HG03432 (cell line): ENCODE data around the gene CNRIP1.

Source experiments
- ATAC-seq: cut with Tn5 transposase; IDR thresholded peaks from one replicate; pipeline ENCODE4 v1.9.1; 2021; ENCODE audit warnings: mild to moderate bottlenecking, moderate library complexity; ENCODE audit not compliant: unreplicated experiment

Gene CNRIP1

DNA sequence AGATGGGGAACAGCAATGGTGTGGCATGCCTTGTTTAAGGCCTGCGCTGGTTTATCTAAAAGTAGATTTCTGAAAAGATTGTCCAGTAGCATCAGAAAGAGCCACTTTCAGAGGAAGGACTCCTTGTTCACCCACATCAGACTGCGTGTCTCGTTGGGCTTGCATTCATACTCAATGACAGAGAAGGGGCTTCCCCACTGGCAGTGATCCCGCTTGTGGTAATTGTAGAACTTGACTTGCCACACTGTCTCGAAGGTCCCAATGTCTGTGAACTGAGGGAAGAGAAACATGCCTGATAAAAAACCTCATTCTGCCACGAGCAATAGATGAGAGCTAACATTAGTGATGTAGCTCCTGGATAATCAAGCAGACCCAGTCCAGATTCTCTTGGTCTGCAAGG lies 26.0 kb downstream of the CNRIP1 start:
- ATAC-seq = no peak

GRCh38 chr2:68293024-68293423 lies 26.7 kb downstream of the CNRIP1 start:
- ATAC-seq = no peak

DNA sequence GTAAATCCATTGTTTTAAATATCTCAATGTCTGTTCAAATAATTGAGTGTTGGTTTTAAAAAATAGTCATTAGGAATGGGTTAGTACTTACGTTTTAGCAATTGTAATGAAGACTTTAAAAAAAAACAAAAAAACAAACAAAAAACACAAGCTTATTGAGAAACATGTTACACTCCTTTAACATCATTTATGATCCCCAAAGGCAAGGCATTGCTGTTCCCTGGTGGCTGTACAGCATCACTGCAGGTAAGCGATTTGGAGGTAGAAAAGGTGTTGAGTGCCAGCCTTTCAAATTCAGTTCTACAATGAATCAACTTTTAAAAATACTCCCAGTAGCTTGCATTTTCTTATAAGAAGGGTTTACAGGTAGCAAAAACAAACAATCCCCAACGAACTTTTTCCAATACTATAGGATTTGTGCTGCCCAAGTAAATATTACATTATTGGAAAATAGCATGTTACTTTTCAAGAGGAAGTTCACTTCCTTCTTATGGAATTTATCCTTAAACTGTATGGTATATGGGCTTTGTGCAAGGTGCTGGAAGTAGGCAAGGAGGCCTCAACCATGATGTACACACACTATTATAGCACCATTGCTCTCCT lies 27.5 kb downstream of the CNRIP1 start:
- ATAC-seq = peak; percentile 66

- ATAC-seq = no peak
Measured at GRCh38 chr2:68291314-68291713, 28.4 kb downstream of the CNRIP1 start.

GRCh38 chr2:68290901-68291300 lies 28.8 kb downstream of the CNRIP1 start:
- no peak for ATAC-seq

GRCh38 chr2:68287580-68288441 lies 31.9 kb downstream of the CNRIP1 start:
- no peak for ATAC-seq

DNA sequence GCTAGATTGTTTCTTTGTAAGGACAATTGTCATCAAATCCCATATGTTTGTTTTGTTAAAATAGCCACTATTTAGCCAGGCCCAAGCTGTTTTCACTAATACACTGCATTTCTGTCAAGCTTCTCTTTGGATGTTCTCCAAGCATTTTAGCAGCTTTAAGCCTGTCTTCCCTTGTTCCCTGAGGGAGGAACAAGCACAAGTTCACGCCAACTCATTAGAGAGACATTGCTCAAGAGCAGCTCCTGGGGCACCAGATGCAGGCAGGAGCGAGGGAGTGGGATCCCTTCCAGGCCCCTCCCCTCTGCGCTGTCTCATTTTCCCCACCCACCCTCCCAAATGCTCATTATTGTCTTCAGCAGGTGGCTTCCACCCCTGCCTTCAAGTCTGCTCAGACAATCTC lies 34.9 kb downstream of the CNRIP1 start:
- ATAC-seq = no peak

- no peak for ATAC-seq
Measured at GRCh38 chr2:68283419-68283812, 36.3 kb downstream of the CNRIP1 start.

DNA sequence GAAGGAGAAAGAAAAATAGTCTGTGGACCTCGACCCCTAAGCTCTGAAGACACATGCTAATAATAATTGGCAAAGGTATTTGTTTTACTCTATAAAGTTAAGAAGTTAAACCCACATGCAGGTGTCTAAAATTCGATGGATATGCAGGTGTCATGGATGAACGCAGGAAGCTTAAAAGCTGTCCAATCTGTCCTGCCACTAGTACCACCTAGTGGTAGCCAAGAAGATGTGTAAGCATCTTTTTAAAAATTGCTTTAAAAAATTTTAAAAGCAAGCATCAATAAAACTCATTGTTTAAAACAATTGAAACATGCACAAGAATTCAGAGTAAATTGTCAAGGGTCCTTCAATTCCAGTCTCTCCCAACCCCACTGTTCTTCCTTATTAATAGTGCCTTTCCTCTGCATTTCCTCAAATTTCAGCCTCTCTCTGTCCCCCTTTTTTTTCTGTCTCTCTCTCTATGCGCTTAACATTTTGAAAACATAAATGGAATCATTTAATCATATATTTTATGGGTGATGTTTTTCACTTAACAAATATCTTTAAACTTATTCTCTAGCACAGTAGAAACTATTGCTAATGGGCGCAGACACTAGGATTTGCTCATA lies 36.8 kb downstream of the CNRIP1 start:
- peak; percentile 45 for ATAC-seq

GRCh38 chr2:68280796-68281195 lies 39.0 kb downstream of the CNRIP1 start:
- no peak for ATAC-seq

GRCh38 chr2:68280348-68280747 lies 39.4 kb downstream of the CNRIP1 start:
- no peak for ATAC-seq

GRCh38 chr2:68279691-68280090 lies 40.1 kb downstream of the CNRIP1 start:
- no peak for ATAC-seq

- ATAC-seq = no peak
Measured at GRCh38 chr2:68278169-68278568, 41.6 kb downstream of the CNRIP1 start.

- no peak for ATAC-seq
Measured at GRCh38 chr2:68274022-68274421, 45.7 kb downstream of the CNRIP1 start.

GRCh38 chr2:68272246-68272994 lies 47.3 kb downstream of the CNRIP1 start:
- ATAC-seq = no peak

DNA sequence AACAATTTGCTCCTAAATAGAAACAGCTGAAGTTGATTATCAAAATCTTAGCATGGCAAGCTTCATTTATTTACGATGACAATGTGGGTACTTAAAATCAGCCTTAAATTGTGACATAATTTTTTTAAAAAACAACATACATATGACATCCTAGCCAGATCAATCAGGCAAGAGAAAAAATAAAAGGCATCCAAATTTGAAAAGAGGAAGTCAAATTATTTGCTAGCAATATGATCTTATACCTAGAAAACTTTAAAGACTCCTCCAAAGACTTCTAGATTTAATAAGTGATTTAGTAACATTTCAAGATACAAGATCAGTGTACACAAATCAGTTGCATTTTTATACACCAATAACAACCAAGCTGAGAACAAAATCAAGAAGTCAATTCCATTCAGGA lies 53.1 kb downstream of the CNRIP1 start:
- no peak for ATAC-seq

GRCh38 chr2:68263632-68264031 lies 56.1 kb downstream of the CNRIP1 start:
- no peak for ATAC-seq

DNA sequence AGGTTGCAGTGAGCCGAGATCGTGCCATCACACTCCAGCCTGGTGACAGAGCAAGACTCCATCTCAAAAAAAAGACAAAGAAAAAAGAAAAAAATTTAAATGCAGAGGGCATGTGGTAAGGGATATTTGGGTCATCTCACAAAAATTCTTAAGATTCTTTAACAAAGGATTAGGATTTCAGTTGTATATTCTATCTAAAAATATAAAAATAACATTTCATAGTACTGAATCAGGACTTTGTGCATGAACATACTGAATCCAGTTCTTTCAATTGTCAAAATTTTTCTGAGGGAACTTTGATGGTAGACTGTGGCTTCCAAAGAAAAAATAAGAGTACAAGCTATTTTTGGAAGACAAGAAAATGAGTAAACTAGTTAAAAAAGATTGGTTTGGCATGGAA lies 60.9 kb downstream of the CNRIP1 start:
- no peak for ATAC-seq

GRCh38 chr2:68256093-68256450 lies 63.7 kb downstream of the CNRIP1 start:
- no peak for ATAC-seq

GRCh38 chr2:68253219-68254068 lies 66.3 kb downstream of the CNRIP1 start:
- ATAC-seq = no peak
